HCT116 (cell line): Measurements from ENCODE around the gene GYS2. TPM values are rescaled to one million over a fixed set of nuclear protein-coding genes. Genes with fewer than 3 reads are reported as not detected.

Experiments used
- ATAC-seq: fragments of 200-7000 bp; cut with Tn5 transposase; 2 replicates; pipeline ENCODE4 v1.9.1; 2020; ENCODE audit warnings: mild to moderate bottlenecking, moderate library complexity
- BruUV-seq: library from RNA; stranded (reverse); fragments of 400-500 nt; replicated peaks from 2 replicates; lab custom pipeline; 2021; lab: Mats Ljungman, UMichigan
- CTCF ChIA-PET: fragments of 300-600 bp; sonication (Branson Sonifier 250); formaldehyde crosslinking; loops from one replicate; lab custom pipeline; 2021; ENCODE audit warnings: antibody characterized with exemption; lab: Charles Lee
- POLR2A ChIA-PET: fragments of 300-600, 350-600 bp; sonication (Branson Sonifier 250); formaldehyde crosslinking; loops from one replicate; lab custom pipeline; 2021; ENCODE audit warnings: antibody characterized with exemption; lab: Charles Lee
- RAD21 ChIA-PET, 2 experiments: fragments of 300-600 bp; sonication (Branson Sonifier 250); formaldehyde crosslinking; loops; one replicate each; lab custom pipeline; 2023; ENCODE audit warnings: low total read pairs in 2 of 2; ENCODE audit not compliant: uncharacterized antibody in 2 of 2, unreplicated experiment in 2 of 2, low non-redundant PET in 1 of 2; lab: Charles Lee
- DNase-seq: peaks from one replicate; pipeline ENCODE4 v3.0.0-alpha.2; 2010; ENCODE audit warnings: low read depth, low spot score
- H2AFZ ChIP-seq: fragments of 200-600 bp; shearing (Covaris generic), sonication (generic); 2 replicates; pipeline ENCODE4 v1.6.1; 2017; ENCODE audit warnings: low read depth, mixed run types, mixed read lengths, antibody characterized with exemption, low read length; ENCODE audit not compliant: poor library complexity, severe bottlenecking
- H3K27ac ChIP-seq: 2 replicates; pipeline ENCODE4 v1.5.1; 2012; ENCODE audit warnings: low read depth, low read length
- H3K27me3 ChIP-seq: fragments of 200-600 bp; sonication (generic); 2 replicates; pipeline ENCODE4 v1.6.1; 2016; ENCODE audit warnings: mixed run types, low read length, mixed read lengths; ENCODE audit not compliant: insufficient read depth
- H3K36me3 ChIP-seq, 2 experiments: fragments of 200-500 bp in 1 of 2; fragments of 200-600 bp in 1 of 2; sonication (Bioruptor generic) in 1 of 2; sonication (generic) in 1 of 2; 2 replicates each; pipeline versions ENCODE4 v1.5.1 to v1.6.1; 2014 to 2016; ENCODE audit warnings: low read length in 2 of 2, inconsistent platforms in 1 of 2, mixed read lengths in 1 of 2, mixed run types in 1 of 2; ENCODE audit not compliant: insufficient read depth in 2 of 2, control insufficient read depth in 1 of 2
- H3K4me1 ChIP-seq, 2 experiments: fragments of 200-600 bp in 1 of 2; sonication (generic) in 1 of 2; 2 replicates each; pipeline versions ENCODE4 v1.5.1 to v1.6.1; 2012 to 2017; ENCODE audit warnings: low read length in 2 of 2, inconsistent platforms in 1 of 2, mild to moderate bottlenecking in 1 of 2, mixed read lengths in 1 of 2, mixed run types in 1 of 2, moderate library complexity in 1 of 2; ENCODE audit not compliant: insufficient read depth in 2 of 2, control insufficient read depth in 1 of 2
- H3K4me2 ChIP-seq: fragments of 200-600 bp; sonication (generic); 2 replicates; pipeline ENCODE4 v1.6.1; 2017; ENCODE audit warnings: mixed run types, low read length, mixed read lengths
- H3K4me3 ChIP-seq, 2 experiments: fragments of 200-600 bp in 1 of 2; sonication (generic) in 1 of 2; replicated peaks in 1 of 2; 2 replicates each; pipeline ENCODE4 v1.5.1; 2011 to 2016; ENCODE audit warnings: low read length in 2 of 2, control low read depth in 1 of 2, low read depth in 1 of 2, mild to moderate bottlenecking in 1 of 2, mixed read lengths in 1 of 2, mixed run types in 1 of 2
- H3K79me2 ChIP-seq: fragments of 200-600 bp; sonication (generic); 2 replicates; pipeline ENCODE4 v1.6.1; 2017; ENCODE audit warnings: mild to moderate bottlenecking, mixed run types, low read length, moderate library complexity, mixed read lengths; ENCODE audit not compliant: insufficient read depth
- H3K9ac ChIP-seq: fragments of 200-600 bp; sonication (generic); 2 replicates; pipeline ENCODE4 v1.6.1; 2016; ENCODE audit warnings: low read length, mixed read lengths
- H3K9me2 ChIP-seq: fragments of 200-600 bp; sonication (generic), shearing (Covaris generic); 2 replicates; pipeline ENCODE4 v1.6.1; 2017; ENCODE audit warnings: mixed run types, mild to moderate bottlenecking, moderate library complexity; ENCODE audit not compliant: insufficient read depth
- H3K9me3 ChIP-seq, 2 experiments: fragments of 200-500 bp in 1 of 2; fragments of 200-600 bp in 1 of 2; sonication (Bioruptor generic) in 1 of 2; sonication (generic) in 1 of 2; 2 replicates each; pipeline ENCODE4 v1.6.1; 2014 to 2017; ENCODE audit warnings: low read length in 2 of 2, mixed read lengths in 2 of 2, inconsistent platforms in 1 of 2, low read depth in 1 of 2, mild to moderate bottlenecking in 1 of 2, mixed run types in 1 of 2, moderate library complexity in 1 of 2; ENCODE audit not compliant: control insufficient read depth in 1 of 2, insufficient read depth in 1 of 2
- H4K20me1 ChIP-seq: fragments of 200-600 bp; sonication (generic), shearing (Covaris generic); 2 replicates; pipeline ENCODE4 v1.6.1; 2017; ENCODE audit warnings: mixed run types, mild to moderate bottlenecking, moderate library complexity; ENCODE audit not compliant: insufficient read depth
- ATF3 ChIP-seq: IDR thresholded peaks from 2 replicates; pipeline ENCODE4 v1.6.1; 2012
- CBX3 ChIP-seq: IDR thresholded peaks from 2 replicates; pipeline ENCODE4 v1.6.1; 2012; ENCODE audit warnings: low read depth
- CTCF ChIP-seq, 3 experiments: fragments of 200-600 bp in 1 of 3; sonication (generic) in 1 of 3; IDR thresholded peaks in 2 of 3; conservative IDR thresholded peaks in 1 of 3; 2 replicates each; pipeline ENCODE4 v1.5.1; 2012 to 2017; ENCODE audit warnings: low read depth in 2 of 3, low read length in 2 of 3, antibody characterized with exemption in 1 of 3, borderline replicate concordance in 1 of 3, control low read depth in 1 of 3, mild to moderate bottlenecking in 1 of 3, mixed read lengths in 1 of 3, mixed run types in 1 of 3, moderate library complexity in 1 of 3; ENCODE audit not compliant: insufficient read depth in 1 of 3
- ELF1 ChIP-seq: IDR thresholded peaks from 2 replicates; pipeline ENCODE4 v1.6.1; 2012; ENCODE audit warnings: low read depth, borderline replicate concordance
- EZH2phosphoT487 ChIP-seq: fragments of 200-600 bp; IDR thresholded peaks from 2 replicates; pipeline ENCODE4 v1.6.1; 2018; ENCODE audit warnings: antibody characterized with exemption, borderline replicate concordance
- FOSL1 ChIP-seq: IDR thresholded peaks from 2 replicates; pipeline ENCODE4 v1.6.1; 2012; ENCODE audit warnings: low read depth
- JUND ChIP-seq: IDR thresholded peaks from 2 replicates; pipeline ENCODE4 v1.6.1; 2012
- MAX ChIP-seq: IDR thresholded peaks from 2 replicates; pipeline ENCODE4 v1.6.1; 2012
- POLR2A ChIP-seq: IDR thresholded peaks from 2 replicates; pipeline ENCODE4 v1.7.0; 2011; ENCODE audit warnings: borderline replicate concordance; ENCODE audit not compliant: insufficient read depth, insufficient read length; ENCODE audit errors: extremely low read depth
- POLR2AphosphoS5 ChIP-seq: IDR thresholded peaks from 2 replicates; pipeline ENCODE4 v1.6.1; 2011; ENCODE audit warnings: mild to moderate bottlenecking, low read depth, low read length, moderate library complexity
- REST ChIP-seq: IDR thresholded peaks from 2 replicates; pipeline ENCODE4 v1.6.1; 2012; ENCODE audit warnings: low read depth
- SIN3A ChIP-seq: IDR thresholded peaks from 2 replicates; pipeline ENCODE4 v1.6.1; 2012; ENCODE audit warnings: low read depth
- SRF ChIP-seq: IDR thresholded peaks from 2 replicates; pipeline ENCODE4 v1.6.1; 2012; ENCODE audit warnings: low read depth
- TCF7L2 ChIP-seq: IDR thresholded peaks from 2 replicates; pipeline ENCODE4 v1.7.0; 2011; ENCODE audit warnings: borderline replicate concordance, inconsistent platforms; ENCODE audit not compliant: insufficient read depth, insufficient read length; ENCODE audit errors: extremely low read depth
- YY1 ChIP-seq: IDR thresholded peaks from 2 replicates; pipeline ENCODE4 v1.6.1; 2011; ENCODE audit warnings: low read length, low read depth, moderate library complexity, mild to moderate bottlenecking; ENCODE audit not compliant: insufficient replicate concordance; ENCODE audit errors: extremely low read depth
- ZBTB33 ChIP-seq: IDR thresholded peaks from 2 replicates; pipeline ENCODE4 v1.6.1; 2011; ENCODE audit warnings: mild to moderate bottlenecking, low read length, moderate library complexity; ENCODE audit not compliant: insufficient replicate concordance; ENCODE audit errors: extremely low read depth
- ZFX ChIP-seq: fragments of 450-650 bp; IDR thresholded peaks from 2 replicates; pipeline ENCODE4 v1.6.1; 2017
- ZNF274 ChIP-seq: fragments of 200-500 bp; sonication (Bioruptor generic); IDR thresholded peaks from 2 replicates; pipeline ENCODE4 v1.6.1; 2014; ENCODE audit warnings: mild to moderate bottlenecking, low read depth, low read length, inconsistent platforms
- intact Hi-C: fragments of 100-400 bp; cut with micrococcal nuclease; formaldehyde crosslinking; loops from 2 replicates; pipeline ENCODE4 v1.10.0; 2022
- total RNA-seq: library from RNA; stranded (reverse); gene quantifications from one replicate; pipeline ENCODE4 v1.2.1, GENCODE V29; 2021; ENCODE audit not compliant: unreplicated experiment

The GYS2 gene
- total RNA-seq, 1 experiment from 2014 or later, result not detected

GRCh38 chr12:21638054-21638891 is 33.6 kb upstream of the GYS2 start:
- peaks cover 56% of the 10 kb centered on the region for H3K79me2 ChIP-seq
- no peaks in the 10 kb centered on the region for H3K27me3 ChIP-seq
- no TSS peak for BruUV-seq
- no peak overlapping the region for H3K4me2 ChIP-seq
- H3K9me3 ChIP-seq, result no peaks in the 10 kb centered on the region
- POLR2A ChIA-PET, result no interaction called here
- no peaks in the 10 kb centered on the region for H3K9me2 ChIP-seq
- no peak overlapping the region for H3K4me3 ChIP-seq
- TF ChIP-seq ZNF274 (no peak), POLR2A (no peak), YY1 (no peak), ZFX (no peak), SIN3A (no peak), CTCF (IDR thresholded peaks at IDR 0.05 in 2 of 3, conservative IDR thresholded peaks at IDR 0.05 in 1 of 3; ENCODE audit: borderline replicate concordance in 1 of 3, insufficient read depth in 1 of 3, low read depth in 2 of 3, low read length in 2 of 3) (no peak), CBX3 (no peak), MAX (no peak), EZH2phosphoT487 (no peak), ATF3 (no peak), ZBTB33 (no peak), FOSL1 (no peak), POLR2AphosphoS5 (no peak), JUND (no peak), SRF (no peak), ELF1 (no peak), REST (no peak), TCF7L2 (no peak)
- H3K36me3 ChIP-seq, result peaks cover 78 to 81% of the 10 kb centered on the region in 2 experiments
- DNase-seq (no peak), ATAC-seq (no peak)
- RAD21 ChIA-PET, result no interaction called here
- intact Hi-C loops, result no loop called here
- no peak overlapping the region for H3K27ac ChIP-seq
- CTCF ChIA-PET, result no interaction called here
- no peak overlapping the region for H2AFZ ChIP-seq
- H4K20me1 ChIP-seq, result peaks cover 56% of the 10 kb centered on the region
- no peaks in the 10 kb centered on the region for H3K4me1 ChIP-seq
- no peak overlapping the region for H3K9ac ChIP-seq
